Fibroblast of pulmonary artery (primary cell): ENCODE results near the gene C9orf50.

Experiments used
- DNase-seq: peaks from one replicate; pipeline ENCODE4 v3.0.0-alpha.2; 2010; ENCODE audit warnings: low read depth
- H3K4me3 ChIP-seq: replicated peaks from 2 replicates; pipeline ENCODE4 v1.5.1; 2011; ENCODE audit warnings: low read depth, mild to moderate bottlenecking, control low read depth, low read length, moderate library complexity
- CTCF ChIP-seq: IDR thresholded peaks from 2 replicates; pipeline ENCODE4 v1.5.1; 2011; ENCODE audit warnings: mild to moderate bottlenecking, control low read depth, low read length, inconsistent platforms; ENCODE audit errors: missing control alignments

The C9orf50 gene

GRCh38 chr9:129574911-129575585 is 45.9 kb downstream of the C9orf50 start:
- no peak for DNase-seq
- H3K4me3 ChIP-seq: no peak overlapping the region
- TF ChIP-seq CTCF: no peak

- TF ChIP-seq CTCF: no peak
- no peak overlapping the region for H3K4me3 ChIP-seq
- no peak for DNase-seq
Measured at GRCh38 chr9:129573977-129574376, 46.9 kb downstream of the C9orf50 start.

GRCh38 chr9:129572517-129572916 is 48.4 kb downstream of the C9orf50 start:
- no peak for DNase-seq
- H3K4me3 ChIP-seq: no peak overlapping the region
- no peak for TF ChIP-seq CTCF

- no peak overlapping the region for H3K4me3 ChIP-seq
- TF ChIP-seq CTCF: no peak
- DNase-seq: no peak
Measured at GRCh38 chr9:129572052-129572425, 48.9 kb downstream of the C9orf50 start.

GRCh38 chr9:129571298-129572051 is 49.4 kb downstream of the C9orf50 start:
- no peak for DNase-seq

GRCh38 chr9:129570450-129571297 is 50.2 kb downstream of the C9orf50 start:
- H3K4me3 ChIP-seq: no peak overlapping the region
- no peak for TF ChIP-seq CTCF
- peak; percentile 80 for DNase-seq

More at GRCh38 chr9:129571298-129572051, 49.4 kb downstream of the C9orf50 start:
- TF ChIP-seq CTCF: no peak
- no peak overlapping the region for H3K4me3 ChIP-seq
